NAMALWA (cell line): ENCODE results near the gene AGER.

ENCODE experiments used
- DNase-seq: peaks from one replicate; pipeline ENCODE4 v3.0.0-alpha.2; 2015; ENCODE audit warnings: low spot score

AGER gene

DNA sequence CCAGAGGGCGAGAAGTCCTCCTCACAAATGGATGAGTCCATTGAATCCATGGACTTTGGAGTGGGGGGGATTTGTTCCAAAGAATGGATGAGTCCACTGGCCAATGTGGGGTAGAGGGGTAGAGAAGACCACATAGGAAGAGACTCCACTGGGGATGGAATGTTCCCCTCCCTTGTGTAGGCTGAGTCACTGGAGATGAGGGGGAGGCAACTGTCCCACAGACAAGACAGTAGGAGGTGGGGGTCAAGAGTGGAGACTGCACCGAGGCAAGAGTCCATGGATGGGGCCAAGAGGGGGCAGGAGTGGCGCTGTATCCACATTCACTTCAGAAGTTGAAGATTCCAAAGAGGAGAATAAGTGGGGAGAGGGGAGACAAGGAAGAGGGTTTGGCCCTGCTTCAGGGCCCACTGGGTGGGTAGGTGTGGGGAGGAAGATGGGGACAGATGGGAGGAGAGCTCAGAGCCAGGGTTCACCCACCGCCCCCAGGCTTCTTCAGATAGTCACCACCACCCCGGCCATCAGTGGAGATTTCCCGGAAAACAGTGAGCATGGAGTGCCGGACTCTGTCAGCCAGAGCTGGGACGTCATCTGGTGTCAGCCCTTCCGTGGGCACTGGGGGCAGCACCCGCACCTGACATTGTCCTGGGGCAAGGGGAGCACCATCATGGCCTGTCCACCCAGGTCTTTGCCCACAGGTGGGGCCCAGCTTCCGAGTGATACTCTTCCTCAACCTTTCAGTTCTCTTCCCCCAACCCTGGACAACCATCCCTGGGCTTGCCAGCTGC lies 15.1 kb downstream of the AGER start:
- no peak for DNase-seq

DNA sequence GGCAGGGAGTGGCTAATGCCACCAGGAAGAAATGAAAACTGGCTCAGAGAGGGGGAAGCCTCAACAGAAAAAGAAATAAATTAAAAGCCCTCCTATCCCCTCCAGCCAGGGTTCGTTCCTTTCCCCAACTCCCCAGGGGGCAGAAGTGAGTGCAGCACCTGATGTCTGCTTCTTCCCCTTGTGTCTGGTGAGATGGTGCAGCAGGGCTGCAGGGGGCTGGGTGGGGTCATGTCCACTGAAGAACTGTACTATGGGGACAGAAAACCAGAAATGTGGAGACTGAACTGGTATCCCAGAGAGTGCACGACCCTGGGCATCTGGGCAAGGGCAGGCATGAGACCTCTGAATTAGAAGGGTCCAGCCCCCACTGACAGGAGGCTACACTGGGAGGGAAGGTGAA lies 15.7 kb downstream of the AGER start:
- no peak for DNase-seq

DNA sequence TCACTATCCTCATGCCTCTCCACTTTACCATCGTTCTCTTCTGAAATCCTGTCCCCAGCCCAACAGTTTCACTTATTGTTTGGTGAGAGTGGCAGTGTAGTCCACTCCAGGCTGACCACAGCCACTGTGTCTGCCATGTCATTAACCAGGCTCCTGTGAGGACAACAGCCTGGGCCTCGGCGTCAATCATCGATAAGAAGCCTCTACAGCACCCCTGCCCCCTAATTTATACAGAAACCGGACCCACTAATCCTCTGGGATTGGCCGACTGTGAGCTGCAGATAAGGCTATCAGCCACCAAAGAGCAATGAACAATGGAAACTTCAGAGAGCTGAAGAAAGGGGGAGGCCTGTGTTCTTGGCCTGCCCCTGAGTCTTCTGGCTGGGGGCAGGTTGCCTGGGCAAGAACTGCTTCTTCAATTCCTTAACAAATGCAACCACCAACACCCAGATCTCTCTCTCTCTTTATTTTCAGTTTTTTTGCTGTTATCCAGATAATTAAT lies 16.2 kb downstream of the AGER start:
- DNase-seq = no peak

DNA sequence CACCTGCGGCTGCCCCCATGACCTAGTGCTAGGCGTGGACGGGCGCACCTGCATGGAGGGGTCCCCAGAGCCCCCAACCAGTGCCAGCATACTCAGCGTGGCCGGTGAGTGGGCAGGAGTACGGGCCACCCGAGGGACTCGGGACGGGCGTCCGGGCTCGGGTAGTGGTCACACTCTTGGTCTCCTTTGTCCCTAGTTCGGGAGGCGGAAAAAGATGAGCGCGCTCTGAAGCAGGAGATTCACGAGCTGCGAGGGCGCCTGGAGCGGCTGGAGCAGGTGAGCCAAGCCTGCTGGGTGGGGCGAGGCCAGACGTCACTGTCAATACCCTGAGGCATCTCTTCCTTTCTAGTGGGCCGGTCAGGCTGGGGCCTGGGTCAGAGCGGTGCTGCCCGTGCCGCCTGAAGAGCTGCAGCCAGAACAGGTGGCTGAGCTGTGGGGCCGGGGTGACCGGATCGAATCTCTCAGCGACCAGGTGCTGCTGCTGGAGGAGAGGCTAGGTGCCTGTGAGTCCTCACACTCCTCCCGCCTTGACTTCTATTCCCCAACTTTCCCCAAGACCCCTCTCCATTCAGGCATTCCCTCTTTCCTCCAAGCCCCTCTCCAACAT lies 16.8 kb downstream of the AGER start:
- DNase-seq = no peak

DNA sequence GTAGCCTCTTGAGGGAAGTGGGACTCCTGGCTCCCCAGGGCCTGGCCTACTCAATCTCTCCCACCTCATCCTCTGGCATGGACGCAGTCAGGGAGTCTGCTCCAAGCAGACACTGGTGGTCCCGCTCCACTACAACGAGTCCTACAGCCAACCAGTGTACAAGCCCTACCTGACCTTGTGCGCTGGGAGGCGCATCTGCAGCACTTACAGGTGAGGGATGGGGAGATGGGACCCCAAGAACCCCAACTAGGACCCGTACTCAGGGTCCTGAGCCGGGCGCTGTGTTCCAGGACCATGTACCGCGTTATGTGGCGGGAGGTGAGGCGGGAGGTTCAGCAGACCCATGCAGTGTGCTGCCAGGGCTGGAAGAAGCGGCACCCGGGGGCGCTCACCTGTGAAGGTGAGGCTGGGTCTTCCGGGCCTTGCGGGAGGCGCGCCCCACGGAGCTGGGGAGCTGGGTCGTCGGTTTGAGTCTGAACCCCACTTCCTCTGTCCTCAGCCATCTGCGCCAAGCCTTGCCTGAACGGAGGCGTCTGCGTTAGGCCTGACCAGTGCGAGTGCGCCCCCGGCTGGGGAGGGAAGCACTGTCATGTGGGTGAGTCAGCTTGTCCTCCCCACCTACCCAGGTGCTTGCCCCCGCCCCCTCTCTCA lies 17.5 kb downstream of the AGER start:
- DNase-seq = no peak

DNA sequence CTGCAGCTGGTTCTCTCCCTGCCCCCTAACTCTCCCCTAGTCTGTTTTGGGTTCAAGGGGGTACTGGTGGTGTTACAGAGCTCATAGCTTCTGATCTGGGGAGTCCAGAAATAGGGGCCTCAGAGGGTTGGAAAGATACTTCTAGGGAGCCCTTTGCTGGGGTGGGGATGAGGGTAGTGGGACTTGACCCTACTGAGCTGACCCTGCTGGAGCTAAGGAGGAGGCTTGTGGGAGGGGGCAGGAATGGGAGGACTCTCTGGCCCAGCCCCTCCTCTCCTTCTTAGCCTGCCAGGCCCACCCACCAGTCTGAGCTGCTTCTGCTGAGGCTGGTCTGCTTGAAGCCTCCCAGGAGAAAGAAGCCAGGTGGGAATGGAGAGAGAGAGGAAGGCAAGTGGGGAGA lies 19.8 kb downstream of the AGER start, which contains the start of gene EGFL8:
TSS of gene EGFL8 (plus strand) at position 301 of the 400 bp plus-strand sequence. CDS start 1,571 bp downstream, outside the sequence.
- no peak for DNase-seq

DNA sequence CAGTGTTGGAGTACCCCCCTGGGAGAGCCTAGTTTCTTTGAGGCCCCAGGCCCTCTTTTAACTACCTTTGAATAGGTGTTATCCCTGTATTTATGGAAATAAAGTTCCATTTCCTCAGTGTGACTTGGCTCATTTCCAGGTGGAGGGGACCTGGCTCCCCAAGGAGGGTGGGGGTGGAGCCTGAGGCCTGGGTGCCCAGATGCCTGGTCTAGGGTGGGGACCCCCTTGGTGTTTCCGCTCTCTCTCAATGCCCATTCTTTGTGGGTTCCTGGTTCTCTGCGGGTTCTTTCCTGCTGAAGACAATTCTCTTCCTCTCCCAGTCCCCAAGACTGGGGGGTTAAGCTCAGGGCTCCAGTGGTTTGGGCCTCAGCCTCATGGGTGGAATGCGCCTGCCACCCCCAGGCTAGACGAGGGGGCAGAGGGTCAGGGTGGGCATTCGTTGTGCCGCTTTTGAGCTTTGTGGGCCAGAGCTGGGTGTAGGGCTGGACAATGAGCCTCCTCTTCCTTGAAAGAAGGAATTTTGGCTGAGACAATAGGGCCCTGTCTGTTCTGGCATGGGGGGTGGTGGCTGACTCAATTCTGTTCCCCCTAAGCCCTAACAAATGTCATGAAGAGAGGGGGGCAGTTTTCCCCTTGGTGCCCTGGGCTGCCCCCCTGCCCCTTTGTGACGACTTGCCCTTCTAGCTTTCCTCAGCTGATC lies 20.3 kb downstream of the AGER start:
- no peak for DNase-seq

DNA sequence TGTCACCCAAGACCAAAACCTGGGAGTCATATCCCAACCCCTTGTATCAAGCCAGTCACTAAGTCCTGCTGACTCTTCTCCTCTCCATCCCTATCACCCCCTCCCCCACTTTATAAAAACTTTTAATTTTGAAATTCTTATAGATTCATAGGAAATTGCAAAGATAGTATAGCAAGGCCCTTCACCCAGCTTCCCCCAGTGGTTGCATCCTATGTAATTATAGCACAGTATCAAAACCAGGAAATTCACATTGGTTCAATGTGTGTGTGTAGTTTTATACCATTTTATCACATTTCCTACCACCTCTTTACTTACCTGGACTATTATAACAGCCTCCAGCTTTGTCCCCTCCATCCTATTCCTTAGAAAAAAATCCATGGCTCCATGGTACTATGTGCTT lies 26.0 kb downstream of the AGER start:
- DNase-seq = no peak

DNA sequence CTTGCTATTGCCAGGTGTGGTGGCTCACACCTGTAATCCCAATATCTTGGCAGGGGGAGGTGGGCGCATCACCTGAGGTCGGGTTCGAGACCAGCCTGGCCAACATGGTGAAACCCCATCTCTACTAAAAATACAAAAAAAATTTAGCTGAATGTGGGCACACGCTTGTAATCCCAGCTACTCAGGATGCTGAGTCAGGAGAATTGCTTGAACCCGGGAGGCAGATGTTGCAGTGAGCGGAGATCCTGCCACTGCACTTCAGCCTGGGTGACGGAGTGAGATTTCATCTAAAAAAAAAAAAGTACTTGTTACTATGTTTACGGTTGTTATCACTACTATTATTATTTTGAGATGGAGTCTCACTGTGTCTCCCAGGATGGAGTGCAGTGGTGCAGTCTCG lies 27.2 kb downstream of the AGER start:
- DNase-seq = no peak

DNA sequence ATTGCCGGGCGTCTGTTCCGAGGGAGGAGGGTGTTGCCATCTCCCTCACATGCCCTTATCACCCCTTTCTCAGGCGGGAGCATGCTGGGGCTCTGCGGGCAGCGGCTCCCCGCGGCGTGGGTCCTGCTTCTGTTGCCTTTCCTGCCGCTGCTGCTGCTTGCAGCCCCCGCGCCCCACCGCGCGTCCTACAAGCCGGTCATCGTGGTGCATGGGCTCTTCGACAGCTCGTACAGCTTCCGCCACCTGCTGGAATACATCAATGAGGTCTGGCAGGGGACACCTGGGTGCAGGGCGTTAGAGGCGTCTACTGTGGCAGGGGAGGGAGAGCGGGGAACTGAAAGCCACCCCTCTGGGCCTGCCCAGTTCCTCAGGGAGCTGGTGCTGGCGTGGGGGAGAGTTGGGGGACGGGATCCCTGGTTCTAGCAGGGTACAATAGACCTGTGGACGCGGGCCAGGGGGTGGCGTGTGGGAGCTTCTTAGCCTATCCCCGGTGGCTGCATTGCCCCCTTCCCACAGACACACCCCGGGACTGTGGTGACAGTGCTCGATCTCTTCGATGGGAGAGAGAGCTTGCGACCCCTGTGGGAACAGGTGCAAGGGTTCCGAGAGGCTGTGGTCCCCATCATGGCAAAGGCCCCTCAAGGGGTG lies 29.4 kb downstream of the AGER start:
- DNase-seq = peak; percentile 90

DNA sequence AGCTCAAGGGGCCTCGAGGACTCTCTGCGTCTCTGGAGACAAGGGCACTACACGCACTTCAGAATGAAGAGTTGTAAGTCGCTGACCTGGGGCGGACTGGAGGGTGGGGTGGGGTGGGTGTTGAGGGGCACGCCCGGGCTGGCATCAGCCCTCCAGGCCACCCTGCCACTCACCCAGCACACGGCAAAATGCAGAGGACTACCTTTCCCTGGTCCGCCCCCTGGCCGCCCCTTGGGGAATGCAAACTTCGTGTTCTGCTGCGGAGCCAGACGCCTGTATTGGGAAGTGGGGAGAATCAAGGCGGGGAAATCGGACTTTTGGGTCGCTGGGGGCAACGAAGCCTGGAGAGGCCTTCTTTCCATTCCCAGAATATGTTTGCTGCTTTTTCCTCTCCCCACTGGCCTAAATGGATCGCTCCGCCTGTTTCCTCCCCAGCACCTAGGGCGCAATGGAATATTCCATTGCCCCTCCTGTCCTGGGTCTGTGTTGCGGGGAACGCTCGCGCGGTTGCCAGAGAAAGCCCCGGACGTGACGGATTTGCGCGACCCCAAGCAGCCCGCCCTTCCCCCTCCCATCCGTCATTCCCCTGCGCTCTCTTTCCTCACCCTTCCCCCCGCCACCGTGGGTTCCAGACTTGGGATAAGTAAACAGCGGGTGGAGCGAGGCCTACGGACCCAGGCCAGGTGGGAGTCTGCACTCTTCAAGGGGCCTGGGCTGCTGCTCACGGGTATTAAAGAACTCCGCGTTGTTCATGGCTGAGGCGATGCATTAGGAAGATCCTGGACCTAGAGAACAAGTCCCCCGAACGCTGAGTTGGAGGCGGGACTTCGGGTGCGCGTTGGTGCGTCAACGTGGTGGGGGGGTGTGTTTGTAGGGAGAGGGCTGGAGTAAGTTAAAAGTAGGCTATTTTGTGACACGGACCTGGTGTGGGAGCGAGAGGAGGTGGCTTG lies 30.2 kb downstream of the AGER start, which contains the start of gene PPT2:
TSS of gene PPT2 (plus strand) at position 578 of the 950 bp plus-strand sequence. CDS start 454 bp downstream, outside the sequence.
- peak; percentile 81 for DNase-seq

DNA sequence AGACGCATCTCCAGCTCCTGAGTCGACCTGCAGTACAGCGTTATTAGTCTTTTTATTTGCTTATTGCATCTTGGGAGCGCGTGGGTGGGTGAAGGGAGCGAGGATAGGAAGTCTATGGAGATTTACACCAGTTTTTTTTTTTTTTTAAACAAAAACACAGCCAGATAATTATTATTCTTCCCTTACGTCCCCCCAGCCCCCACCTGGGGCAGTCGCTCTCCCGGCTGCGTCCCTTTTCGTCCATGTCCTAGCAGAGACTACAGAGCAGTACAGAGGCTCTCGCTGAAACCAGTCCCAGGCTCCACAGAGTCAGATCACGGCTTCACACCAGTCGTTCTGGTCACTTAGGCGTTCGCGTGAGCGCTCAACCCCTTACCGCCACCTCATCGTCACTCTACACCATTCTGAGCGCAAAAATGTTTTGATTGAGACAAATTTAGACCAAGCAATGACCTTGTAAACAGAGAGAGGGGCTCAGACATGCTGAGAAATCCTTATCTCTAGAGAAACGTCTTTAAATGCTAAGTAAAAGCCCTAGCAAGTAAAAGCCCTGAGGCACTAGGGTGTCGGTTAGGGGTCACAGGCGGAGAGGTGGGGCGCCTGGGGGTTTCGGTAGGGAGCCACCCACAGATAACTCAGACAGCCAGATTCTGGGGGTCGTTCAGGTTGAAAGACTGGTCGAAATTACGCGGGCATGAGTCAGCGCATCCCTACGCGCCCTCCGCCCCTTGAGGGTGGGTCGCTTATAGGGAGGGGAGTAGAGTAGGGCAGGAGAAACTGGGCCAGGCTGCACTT lies 31.1 kb downstream of the AGER start:
- DNase-seq = no peak

DNA sequence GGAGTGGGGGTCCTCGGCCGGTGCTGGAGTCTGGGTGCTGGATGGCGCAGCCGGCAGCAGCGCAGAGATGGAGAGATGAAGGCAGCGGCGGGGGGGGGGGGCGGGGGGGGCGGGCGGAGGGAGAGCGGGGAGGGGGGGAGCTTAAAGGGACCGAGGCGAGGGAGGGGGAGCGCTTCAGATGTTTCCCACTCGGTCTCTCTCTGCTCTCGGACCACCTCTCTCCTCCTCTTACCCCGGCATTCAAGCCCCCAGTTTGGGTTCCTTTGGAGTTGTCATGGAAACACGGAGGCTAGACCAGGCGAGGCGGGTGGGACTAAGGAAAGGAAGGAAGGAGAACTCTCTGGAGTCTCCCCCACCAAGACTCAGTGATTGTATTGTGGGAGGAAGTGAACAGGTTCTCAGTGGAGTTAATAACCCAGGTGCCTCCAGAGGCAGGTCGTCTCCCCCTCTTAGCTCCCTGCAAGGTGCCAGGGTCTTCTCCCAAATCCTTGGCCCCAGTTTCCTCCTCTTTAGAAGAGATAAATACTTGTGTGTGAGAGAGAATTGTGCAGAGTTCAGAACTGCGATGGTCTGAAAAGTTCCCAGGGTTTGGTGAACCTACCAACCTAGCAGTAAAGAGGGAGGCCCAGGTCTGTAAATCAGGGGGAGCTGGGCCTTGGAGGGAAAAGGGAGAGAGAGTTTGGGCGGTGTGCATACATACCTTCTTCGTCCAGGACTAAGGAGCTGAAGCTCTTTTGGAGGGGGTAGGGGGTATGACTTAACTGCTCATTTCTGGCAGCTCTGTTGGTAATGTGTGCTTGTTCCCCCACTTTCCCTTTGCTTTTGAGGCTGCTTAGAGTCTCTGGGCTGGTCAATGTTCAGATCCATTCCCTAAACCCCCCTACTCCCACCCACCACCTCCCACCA lies 31.9 kb downstream of the AGER start, which contains the start of gene PRRT1:
TSS of gene PRRT1 (minus strand) at position 77 of the 906 bp plus-strand sequence. CDS start 112 bp downstream, outside the sequence.
- no peak for DNase-seq

DNA sequence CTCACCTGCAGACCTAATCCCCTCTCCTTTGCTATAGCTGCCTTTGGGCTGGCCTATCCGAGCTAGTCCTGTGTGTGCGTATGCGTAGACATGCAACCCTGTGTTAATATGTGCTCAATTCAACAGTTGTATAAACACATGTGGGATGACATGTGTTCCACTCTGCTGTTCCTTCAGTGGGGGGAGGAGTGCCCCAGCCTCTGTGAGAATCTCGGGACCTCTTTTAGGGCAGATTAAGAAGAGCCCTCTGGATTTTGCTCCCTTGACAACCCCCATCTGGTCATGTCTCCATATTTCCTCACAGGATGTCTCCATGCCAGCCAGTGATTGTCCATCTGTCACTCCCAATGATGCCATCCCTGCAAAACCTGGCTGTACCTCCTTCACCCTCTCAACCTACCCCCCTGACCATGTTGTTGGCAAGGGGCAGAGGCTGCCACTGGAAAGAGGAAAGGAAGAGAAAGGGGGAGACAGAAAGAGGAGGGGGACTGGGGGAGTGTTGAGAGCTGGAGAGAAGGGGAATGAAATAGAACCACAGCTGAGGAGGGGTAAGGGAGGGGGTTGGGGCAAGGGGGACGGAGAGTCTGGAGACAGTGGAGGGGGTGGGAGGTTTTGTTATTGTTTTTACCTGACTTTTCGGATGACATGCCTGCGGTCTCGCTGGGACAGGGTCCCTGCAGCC lies 32.7 kb downstream of the AGER start:
- DNase-seq = no peak

DNA sequence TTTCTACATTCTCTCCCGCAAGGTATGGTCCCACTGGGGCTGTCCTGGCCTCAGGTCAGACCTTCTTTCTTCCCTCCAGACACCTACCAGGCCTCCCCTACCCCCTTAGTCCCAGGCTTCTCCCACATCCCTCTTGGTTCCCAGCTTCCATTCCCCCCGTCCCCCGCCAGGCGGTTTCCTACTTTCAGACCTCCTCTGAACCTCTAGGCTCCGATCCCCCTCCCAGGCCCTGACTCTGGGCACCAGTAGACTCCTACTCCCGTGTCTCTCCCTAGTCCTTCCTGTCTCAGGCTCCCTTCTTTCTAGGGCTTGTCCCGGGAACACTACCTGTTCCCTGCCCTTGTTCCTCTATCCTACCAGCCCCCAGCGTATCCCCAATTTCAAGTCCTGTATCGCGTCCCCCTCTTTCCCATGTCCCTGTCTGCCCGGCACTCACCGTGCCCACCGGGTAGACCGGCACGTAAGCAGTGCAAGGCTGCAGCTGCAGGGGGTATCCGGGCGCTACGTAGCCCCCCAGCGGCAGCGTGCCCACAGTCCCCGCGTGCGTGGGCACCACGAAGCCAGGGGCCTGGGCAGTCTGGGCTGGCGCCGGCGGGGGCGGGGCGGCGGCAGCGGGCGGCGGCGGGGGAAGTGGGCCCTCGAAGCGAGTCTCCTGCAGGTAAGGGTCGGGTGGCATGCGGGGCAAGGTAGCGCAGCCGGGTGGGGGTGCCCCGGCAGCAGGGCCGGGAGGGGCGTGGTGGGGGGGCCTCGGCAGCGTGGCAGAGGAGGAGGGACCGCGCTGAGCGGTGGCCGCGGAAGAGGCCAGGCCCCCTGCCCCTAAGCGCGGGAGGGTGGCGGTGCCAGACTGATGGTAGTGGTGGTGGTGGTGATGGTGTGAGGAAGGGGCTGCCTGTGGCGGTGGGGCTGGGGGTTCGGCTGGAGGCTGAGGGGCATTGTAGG lies 33.9 kb downstream of the AGER start:
- no peak for DNase-seq

DNA sequence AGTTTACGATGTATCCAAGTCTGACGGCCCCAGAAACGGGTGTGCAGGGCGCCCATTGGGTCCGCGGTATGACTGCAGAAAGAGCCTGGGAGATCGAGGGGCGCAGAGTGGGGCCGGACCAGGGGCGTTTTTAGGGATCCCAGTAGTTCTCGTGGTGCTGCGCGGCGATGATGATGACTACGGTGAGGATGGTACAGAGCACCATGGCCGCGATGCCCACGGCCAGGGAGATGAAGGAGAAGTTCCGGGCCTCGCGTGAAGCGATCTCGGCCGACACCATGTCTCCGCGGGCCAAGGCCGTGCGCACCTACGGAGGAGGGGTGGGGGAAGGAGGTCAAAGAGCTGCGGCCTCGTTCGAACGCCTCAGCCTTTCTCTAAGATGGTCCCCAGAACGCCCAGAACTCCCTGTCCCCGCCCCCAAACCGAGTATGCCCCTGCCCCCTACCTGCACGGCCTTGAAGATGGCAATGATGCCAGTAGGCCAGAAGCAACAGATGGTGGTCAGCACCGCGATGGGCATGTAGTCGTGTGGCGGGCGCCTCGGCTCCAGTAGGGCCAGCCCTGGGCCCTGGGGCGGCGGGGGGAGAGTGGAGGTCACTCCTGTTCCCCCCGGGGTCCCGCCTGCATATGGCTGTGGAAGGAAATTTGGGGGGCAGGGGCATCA lies 34.8 kb downstream of the AGER start:
- no peak for DNase-seq
